GM21619 (cell line): ENCODE data around the gene COL19A1.
"Not testable (repeated sequence)": the region's sequence is repeated elsewhere in the genome, so short reads cannot be mapped to it uniquely, and the experiment has no call there.

ENCODE experiments used
- ATAC-seq: cut with Tn5 transposase; IDR thresholded peaks from one replicate; pipeline ENCODE4 v1.9.1; 2021; ENCODE audit not compliant: unreplicated experiment

COL19A1 gene

DNA sequence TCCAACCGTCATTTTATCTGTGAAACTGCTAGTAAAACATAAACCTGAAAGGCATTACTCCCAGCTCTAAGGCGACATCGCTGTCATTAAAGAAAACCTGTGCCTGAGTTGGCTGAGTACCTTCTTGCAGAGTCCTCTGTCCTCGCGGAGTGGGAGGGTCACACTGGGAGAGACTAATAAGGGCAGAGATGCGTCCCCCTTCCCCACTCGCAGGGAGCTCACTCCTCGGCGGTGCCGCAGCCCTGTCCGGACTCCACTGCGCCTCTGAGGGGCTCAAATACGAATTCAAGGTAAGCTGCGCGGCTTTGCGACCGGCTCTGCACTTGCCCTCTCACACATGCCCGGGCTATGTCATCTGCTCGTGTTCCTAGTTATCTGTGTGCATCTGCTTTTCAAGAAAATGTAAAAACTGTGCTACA lies at the start of gene COL19A1:
Gene COL19A1, plus strand, starts transcription at position 206 of the 419 bp plus-strand sequence. CDS start 13,012 bp downstream, outside the sequence.
- ATAC-seq, result peak; percentile 48

DNA sequence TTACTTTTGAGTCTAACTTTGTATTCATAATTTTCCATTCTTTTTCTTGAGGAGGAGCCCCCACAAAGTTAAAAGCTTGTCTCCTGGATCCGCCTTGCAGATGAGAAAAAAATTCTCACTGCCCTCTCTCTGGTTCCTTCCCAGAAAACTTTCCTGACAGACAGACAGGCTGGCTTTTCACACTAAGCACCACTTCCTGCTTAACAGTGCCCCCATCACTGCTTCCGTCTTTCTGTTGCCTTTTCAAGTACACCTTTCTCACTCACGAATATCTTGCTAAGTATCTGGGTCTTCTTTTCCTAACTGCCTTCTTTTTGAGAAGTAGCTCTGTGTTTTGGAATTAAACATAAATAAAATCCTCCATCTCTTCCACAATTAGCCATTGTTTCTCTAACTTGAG lies 49.8 kb upstream of the COL19A1 start:
- ATAC-seq, result no peak

DNA sequence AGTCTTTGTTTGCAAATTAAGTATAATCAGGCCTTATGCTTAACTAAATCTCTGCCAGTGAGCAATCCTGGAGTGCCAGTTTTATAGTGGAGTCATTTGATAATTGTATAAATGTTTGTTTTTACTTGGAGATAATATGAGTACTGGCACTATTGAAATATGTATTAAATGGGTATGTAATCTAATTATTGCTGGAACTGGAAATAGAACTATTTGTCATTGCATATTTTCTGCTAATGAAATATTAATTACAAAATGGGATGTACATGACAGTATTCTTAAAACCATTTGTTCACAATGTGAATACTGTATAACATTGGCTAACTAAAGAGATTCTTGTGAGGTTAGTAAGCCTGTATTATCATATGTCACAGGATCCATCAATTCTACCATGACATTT lies 49.0 kb upstream of the COL19A1 start:
- ATAC-seq, result no peak

DNA sequence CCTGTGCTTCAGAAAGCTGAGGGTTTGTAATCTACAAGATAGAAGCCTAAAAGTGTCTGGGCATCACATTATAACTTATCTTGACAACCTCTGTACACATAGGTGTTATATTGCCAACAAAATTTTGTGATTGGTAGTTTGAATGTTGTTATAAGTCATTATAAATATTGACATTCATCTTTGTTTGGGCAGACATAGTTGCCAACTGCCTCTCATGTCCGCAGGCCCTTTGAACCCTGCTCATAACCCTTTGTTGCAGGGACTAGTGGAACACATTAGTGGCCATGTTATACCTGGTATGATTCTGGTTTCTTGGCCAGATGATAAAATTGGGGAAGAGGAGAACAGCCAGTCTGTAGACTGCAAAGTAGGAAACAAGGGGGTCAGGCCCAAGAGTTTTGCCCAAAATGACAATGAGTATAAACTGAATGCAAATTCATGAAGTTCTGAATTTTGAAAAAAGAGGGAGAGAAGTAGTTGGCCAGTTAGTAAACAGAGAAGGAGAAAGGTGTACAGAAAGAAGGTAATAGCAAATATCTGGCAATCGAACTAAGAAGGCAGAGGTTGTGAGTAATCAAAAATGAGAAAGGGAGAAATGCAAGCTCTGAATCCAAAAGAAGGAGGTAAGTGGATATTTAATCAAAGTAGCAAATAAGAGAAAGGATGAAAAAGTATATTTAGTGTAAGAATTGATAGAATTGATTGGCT lies 48.0 kb upstream of the COL19A1 start:
- no peak for ATAC-seq

DNA sequence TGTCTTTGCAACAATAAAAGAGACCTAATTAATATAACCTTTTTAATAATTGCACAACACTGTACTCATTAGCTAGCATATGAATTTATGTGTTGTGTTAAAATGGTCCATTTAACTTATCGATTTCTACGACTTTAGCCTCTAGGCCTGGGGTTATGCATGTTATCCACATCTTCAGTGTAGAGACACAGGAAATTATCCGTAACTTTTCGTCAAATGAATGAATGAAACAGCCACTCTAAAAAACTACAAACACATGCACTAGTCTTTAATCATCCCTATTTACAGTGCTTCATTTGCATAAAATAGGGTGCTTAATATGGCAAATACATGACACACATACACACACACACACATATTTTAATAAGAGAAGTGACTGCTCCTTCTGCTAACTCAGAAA lies 47.2 kb upstream of the COL19A1 start:
- ATAC-seq, result no peak

DNA sequence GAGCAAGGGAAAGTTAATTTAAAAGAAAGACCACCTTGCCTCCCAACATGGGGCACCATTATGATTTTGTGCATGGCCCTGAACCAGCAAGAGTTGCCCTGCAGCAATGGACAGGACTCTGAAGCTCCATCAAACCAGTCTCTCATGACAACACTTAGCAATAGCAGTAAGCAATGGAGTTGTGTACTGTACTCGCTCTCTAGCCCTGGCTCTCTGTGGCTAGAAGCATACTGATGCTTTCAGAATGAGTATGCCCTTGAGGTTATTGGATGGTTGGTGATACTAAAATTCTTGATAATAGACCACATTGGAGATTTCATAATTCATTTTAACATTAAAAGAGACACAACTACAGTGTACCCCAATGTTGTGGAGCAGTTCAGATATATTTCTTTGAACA lies 46.3 kb upstream of the COL19A1 start:
- no peak for ATAC-seq

DNA sequence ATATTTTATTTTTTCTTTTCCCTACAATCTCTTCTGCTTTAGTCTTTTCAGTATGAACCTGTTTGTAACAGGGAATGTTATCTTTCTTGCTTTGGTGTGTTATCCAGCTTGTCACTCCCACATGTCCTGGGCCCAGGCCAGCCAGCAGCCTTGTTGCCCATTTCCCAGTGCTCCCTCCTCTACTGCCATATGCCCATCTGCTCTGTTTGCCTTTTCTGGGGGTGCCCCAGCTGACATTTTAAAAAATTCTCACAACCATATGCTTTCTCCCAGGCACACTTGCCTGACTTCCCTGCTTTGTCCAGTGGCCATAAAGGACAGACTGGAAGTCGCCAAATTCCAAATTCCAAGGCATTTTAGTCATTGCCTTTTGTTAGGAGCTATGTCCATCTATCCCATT lies 45.9 kb upstream of the COL19A1 start:
- ATAC-seq, result no peak

DNA sequence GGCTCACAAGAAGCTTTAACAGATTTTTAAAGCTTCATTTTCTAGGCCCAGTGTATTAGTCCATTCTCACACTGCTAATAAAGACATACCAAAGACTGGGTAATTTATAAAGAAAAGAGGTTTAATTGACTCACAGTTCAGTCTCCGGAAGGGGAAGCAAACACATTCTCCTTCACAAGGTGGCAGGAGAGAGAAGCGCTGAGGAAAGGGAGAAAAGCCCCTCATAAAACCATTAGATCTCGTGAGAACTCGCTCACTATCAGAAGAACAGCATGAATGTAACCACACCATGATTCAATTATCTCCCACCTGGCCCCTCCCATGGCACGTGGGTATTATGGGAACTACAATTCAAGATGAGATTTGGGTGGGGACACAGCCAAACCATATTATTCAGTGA lies 42.0 kb upstream of the COL19A1 start:
- ATAC-seq, result not testable (repeated sequence)

DNA sequence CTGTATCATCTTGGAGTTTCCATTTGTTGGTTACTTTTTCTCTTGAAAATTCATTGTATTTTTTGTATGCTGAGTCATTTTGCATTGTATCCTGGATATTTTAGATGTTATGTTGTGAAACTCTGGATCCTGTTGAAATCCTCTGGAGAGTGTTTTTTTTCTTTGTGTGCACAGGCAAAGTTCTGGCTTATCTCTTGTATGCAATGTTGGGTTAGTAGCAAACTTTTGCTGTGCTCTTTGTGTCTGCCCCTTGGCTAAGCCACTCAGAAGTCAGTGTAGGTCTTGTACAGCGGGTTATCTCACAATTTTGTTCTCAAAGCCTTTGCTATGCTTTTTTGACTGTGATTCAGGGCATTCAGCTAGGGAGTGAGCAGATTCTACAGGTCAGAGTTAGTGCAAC lies 40.5 kb upstream of the COL19A1 start:
- ATAC-seq, result no peak

DNA sequence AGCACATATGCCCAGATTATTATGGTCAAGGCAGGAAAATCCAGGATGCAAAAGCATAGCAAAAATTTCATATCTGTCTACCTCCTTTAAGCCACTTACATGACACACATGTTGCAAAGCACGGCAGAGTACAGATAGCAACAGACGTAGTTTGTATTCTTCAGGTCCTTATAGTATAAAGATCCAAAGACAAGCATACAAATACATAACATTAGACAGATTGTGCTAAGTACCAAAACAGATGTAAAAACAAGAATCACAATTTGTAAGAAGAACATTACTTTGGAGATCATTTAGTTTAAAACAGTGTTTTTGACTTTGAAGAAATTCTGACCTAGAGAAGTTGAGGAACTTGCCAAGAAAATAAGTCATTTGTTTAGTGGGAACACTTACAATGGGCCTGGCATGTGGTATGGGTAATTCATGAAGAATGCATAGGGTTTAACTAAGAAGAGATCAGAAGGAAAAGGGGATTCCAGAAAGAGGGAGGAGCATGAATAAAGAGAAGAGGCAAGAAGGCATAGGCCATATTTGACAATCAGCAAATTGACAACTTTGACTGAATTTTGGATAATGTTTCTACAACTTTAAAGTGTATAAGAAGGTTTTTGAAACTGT lies 39.0 kb upstream of the COL19A1 start:
- no peak for ATAC-seq

DNA sequence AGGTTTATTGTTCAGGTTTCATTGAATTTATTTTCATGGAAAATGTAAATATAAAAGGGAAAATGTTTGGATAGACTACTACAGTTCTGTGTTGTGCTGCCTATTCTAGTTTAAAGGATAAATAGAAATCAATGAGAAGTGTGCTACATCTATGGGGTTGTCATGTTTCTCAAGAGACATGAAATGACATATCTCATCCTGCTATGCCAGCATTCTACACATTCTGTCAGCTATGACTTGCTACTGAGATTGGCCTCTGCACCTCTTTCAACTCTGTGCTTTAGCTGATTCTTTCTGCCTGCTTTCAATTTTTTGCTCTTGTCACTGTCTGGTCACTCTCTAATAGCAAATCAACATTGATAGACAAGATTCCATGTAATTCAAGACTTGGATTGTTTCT lies 33.8 kb upstream of the COL19A1 start:
- no peak for ATAC-seq

DNA sequence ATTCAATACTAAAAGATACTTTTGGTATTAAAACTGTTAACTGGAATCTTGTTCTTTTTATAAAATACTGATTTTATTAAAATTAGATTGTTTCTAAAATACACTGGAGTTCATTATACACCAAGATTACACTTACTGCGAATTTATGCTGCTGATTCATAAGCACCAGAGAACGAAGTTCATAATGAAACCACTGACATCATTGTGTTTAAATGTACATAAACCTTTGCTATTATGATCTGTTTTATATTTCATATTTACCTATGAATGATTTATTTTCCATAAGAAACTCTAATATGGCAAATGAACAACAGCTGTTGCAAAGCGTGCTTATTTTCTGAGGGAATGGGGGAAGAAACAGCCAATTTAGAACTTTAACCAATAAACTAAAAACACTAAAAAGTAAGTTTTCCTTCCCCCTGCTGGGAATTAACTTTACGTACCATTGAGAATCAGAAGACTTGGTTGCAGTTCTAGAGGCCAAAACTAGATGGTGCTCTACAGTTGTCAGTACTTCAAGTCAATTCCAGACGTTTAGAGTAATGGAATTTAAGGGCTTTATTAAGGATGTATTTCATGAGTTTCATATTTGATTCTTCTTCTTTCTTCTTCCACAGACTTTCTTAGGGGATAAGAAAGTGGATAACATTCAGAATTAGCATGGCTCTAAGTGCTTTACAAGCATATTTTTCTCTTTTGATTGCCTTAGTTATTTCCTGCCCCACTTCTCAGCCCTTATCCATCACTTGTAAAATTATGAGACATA lies 30.8 kb upstream of the COL19A1 start:
- ATAC-seq, result peak; percentile 87

DNA sequence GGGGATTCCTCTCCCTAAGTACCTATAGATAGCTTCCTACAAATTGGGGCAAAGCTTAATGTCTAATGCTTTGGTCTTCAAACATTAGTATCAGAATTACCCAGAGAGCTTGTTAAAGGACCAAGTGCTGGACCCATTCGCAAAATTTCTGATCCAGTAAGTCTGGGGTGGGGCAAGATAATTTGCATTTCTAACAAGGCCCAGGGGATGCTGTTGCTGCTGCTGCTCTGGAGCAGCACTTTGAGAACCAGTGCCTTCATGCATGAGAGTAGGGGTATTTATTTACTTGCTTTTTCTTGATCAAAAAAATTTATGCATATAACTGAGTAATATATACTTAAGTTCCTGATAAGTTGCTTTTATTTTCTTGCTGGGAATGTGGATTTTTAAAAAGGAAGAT lies 24.5 kb upstream of the COL19A1 start:
- no peak for ATAC-seq

DNA sequence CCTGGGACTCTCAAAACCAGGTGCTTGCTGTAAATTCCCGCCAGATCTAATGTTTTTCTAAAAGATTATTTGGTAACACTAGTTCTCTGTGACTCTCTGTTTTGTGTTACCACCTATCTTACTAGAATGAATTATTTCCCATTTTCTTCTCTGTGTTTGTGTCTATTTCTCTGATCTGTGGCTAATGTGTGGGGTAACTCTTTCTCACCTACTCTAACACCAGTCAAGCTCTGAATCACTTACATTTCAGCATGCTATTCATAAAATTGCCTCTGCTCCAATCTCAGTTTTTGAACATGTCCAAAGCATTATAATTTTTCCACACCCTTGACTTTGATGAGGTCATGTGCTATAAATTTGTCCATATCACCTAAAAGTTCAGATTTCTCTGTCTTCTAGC lies 23.2 kb upstream of the COL19A1 start:
- ATAC-seq, result no peak

DNA sequence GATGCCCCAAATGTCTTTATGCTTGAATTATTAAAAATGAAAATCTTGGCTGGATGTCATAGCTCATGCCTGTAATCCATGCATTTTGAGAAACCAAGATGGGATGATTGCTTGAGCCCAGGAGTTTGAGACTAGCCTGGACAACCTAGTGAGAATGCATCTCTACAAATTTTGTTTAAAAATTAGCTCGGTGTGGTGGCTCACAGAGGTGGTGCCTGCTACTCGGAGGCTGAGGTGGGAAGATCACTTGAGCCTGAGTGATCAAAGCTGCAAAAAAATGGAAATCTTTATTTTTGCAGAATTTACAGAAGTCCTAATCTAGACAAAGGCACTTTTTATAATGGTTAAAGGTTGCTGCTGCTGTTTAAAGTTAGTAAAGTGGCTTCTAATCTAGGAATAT lies 20.0 kb upstream of the COL19A1 start:
- no peak for ATAC-seq

DNA sequence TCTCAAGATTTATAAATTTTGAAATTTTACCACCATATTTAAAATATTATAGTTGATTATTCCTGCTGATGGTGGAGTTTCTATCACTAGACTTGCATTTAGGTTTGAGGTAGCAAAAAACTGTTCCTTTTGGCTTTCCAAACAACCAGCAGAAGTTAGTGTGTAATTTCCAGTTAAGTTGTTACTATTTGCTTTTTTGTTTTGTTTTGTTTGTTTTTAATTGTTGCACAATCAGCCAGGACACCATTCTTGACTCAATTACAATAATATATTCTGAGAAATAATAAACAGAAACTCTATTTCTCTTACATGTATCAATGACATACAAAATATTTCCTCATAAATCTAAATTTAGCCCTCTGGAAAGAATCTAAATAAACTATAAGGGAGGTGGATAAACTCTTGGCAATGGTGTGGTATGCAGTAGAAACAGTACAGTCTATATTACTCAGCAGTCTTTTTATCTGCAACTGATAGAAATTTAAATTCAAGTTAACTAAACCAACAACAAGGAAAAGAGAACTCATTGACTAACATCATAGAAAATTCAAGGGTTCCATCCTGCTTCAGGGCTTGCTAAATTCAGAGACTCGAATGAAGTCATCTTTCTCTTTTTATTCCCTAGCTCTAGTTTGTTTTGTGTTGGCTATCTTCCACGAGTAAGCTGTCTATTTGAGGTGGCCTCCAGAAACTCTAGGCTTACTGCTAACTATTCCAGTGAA lies 19.4 kb upstream of the COL19A1 start:
- no peak for ATAC-seq

DNA sequence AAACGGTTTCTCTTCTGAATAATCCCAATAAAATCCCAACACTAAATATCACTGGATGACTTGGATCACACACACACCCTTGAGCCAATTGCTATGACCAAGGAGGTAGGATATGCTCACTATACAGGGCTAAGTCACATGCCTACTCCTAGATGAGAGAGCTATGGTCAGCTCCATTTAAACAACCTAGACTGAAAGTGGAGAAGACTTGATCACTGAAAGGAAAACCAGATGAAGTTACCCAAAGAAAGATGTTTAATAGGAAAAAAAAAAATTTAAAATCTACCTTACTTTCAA lies 18.9 kb upstream of the COL19A1 start:
- ATAC-seq, result no peak

DNA sequence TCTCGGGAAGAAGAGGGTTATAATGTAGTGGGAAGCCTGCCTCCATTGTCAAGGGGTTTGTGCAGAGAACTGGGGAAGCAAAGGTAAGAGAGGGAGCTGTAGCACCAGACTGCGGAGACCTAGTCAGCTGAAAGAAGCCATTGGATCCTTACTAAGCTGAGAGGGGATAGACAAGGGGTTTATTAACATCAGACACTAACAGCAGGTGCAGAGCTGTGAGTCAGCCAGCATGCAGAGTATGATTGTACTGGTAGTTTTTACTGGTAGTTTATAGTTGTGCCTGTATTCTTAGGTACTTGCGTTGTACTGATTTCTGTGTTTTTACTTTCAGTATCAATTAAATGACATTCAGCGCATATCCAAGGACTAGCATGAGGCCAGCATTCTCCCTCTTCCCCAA lies 17.8 kb upstream of the COL19A1 start:
- no peak for ATAC-seq

DNA sequence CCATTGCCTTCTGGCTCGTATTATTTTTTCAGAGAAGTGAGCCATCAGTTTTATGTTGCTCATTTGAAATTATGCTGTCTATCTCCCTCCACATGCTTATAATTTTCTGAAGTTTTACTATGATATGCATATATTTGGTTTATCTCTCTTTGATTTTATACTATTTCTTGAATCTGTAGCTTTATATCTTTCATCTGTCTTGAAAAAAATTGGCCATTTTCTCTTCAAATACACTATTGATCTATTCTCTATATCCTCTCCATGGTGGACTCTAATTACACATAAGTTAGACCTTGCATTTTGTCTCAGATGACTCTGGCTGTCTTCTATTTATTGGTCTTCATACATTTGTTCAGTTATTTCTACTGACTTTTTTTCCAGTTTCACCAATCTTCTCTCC lies 13.7 kb upstream of the COL19A1 start:
- ATAC-seq, result no peak

DNA sequence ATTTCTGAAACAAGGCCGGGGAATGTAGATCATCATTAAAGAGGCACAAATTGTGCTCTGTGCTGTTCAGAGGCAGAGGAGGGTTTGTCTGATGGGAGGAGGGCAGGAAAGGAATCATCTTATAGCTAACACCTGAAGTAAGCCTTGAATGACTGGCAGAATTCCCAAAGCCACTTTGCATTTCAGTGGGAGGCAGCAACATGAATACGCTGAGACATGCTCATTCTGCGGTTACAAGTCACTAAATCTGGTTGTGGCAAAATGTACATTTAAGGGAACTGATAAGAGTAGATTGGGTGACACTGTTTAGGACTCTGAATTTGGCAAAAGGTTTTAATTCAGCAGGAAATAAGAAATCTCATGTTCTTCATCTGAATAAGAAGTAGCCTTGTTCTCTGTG lies 4.4 kb upstream of the COL19A1 start:
- no peak for ATAC-seq

DNA sequence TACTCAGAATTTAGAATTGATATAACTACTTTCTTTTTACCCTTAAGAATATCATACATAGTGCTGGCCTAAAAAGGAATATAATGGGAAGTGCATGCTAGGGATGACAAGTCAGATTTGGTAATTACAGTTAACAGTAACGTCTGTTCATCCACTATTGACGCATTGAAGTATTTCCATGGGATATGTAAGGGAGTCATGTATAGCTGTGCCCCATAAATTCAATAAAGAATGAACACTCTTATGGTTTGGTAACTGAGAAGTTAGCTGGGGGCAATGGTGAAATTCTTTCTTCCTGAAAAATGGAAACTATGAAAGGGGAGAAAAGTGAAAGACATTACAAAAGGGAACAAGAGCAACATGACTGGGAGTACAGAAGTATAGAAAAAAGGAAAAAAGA lies 2.6 kb upstream of the COL19A1 start:
- no peak for ATAC-seq

DNA sequence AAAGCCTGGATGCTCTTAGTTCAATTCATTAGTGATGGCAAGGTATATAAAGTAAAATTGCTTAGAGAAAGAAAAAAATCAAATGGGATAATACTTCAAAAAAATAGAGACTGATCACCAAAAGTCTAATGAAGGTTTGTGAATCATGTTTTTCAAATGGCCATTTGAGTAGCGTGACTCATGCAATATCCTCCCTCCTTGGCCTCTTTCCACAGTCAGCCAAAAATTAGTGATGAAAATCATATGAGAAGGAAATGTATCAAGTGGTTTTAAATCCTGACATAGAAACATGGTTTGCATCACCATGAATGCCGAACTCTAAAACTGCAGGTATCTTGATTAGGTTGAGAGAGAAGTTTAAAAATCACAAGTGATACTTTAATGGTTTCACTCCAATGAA lies 1.2 kb upstream of the COL19A1 start:
- ATAC-seq, result no peak
